Left ventricle myocardium inferior (tissue), 1 donor: ENCODE data around the gene SDK1. TPM values are rescaled to one million over a fixed set of nuclear protein-coding genes. Genes with fewer than 3 reads are reported as not detected.

Experiments
- DNase-seq: peaks from one replicate; pipeline ENCODE4 v3.0.0-alpha.2; 2020
- H3K27ac ChIP-seq: fragments of 200-600 bp; replicated peaks from 2 replicates; pipeline ENCODE4 v1.8.0; 2021
- H3K27me3 ChIP-seq: fragments of 200-600 bp; 2 replicates; pipeline ENCODE4 v1.8.0; 2021; ENCODE audit warnings: low read depth
- H3K36me3 ChIP-seq: fragments of 200-600 bp; 2 replicates; pipeline ENCODE4 v1.8.0; 2021
- H3K4me1 ChIP-seq: fragments of 200-600 bp; 2 replicates; pipeline ENCODE4 v1.8.0; 2021
- H3K4me3 ChIP-seq: fragments of 200-600 bp; 2 replicates; pipeline ENCODE4 v1.8.0; 2021; ENCODE audit warnings: mild to moderate bottlenecking, moderate library complexity
- H3K9me3 ChIP-seq: fragments of 200-600 bp; replicated peaks from 2 replicates; pipeline ENCODE4 v1.8.0; 2021
- intact Hi-C: fragments of 100-400 bp; cut with micrococcal nuclease; formaldehyde crosslinking; loops from one replicate; pipeline ENCODE4 v1.11.0; 2022
- total RNA-seq: library from RNA; stranded (reverse); fragmentation: NEBNext Ultra II Directional; extraction: Animal tissue kit (Norgen Biotek cat#: 25700); gene quantifications from one replicate; pipeline ENCODE4 v1.2.1, GENCODE V29; 2021
- TF ChIP-seq, protein P1 (sequence below): fragments of 200-600 bp; IDR thresholded peaks from 2 replicates; pipeline ENCODE4 v1.8.0; 2021; ENCODE audit warnings: antibody characterized with exemption, mild to moderate bottlenecking, borderline replicate concordance
- donor health status: DM: no; HTN: yes; CAD: no; lungs with severe emphysema.

SDK1 gene
- total RNA-seq, 1 donor from 2014 or later, result 1.3 TPM

GRCh38 chr7:3953946-3954345 is 652.9 kb downstream of the SDK1 start:
- Histone ChIP-seq H3K27ac (no peak overlapping the region), H3K4me3 (no peak overlapping the region), H3K4me1 (no peaks in the 10 kb centered on the region), H3K36me3 (no peaks in the 10 kb centered on the region), H3K27me3 (no peaks in the 10 kb centered on the region), H3K9me3 (no peaks in the 10 kb centered on the region)
- intact Hi-C loops, result no loop called here
- TF ChIP-seq, protein P1, sequence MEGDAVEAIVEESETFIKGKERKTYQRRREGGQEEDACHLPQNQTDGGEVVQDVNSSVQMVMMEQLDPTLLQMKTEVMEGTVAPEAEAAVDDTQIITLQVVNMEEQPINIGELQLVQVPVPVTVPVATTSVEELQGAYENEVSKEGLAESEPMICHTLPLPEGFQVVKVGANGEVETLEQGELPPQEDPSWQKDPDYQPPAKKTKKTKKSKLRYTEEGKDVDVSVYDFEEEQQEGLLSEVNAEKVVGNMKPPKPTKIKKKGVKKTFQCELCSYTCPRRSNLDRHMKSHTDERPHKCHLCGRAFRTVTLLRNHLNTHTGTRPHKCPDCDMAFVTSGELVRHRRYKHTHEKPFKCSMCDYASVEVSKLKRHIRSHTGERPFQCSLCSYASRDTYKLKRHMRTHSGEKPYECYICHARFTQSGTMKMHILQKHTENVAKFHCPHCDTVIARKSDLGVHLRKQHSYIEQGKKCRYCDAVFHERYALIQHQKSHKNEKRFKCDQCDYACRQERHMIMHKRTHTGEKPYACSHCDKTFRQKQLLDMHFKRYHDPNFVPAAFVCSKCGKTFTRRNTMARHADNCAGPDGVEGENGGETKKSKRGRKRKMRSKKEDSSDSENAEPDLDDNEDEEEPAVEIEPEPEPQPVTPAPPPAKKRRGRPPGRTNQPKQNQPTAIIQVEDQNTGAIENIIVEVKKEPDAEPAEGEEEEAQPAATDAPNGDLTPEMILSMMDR, result no peak
- no peak for DNase-seq

DNA sequence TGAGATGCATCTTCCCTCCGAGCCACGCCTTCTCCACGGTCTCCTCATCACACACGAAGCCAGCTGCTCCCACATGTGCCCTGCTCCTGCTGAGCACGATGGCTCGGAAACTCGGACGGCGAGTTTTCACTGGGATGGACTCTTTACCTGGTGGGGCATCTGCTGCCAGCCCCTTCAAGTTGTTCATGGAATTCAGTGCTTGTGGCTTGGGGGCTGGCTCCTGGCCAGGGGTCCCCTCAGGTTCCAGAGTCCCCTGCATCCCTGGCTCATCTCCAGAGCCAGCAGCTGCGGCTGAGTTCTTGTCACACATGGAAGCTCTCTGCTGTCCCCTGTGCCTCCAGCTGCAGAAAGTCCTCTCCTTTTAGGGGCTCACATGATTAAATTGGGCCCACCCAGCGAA is 654.0 kb downstream of the SDK1 start:
- intact Hi-C loops, result no loop called here
- Histone ChIP-seq H3K4me3 (no peak overlapping the region), H3K4me1 (no peaks in the 10 kb centered on the region), H3K27me3 (no peaks in the 10 kb centered on the region), H3K27ac (no peak overlapping the region), H3K9me3 (no peaks in the 10 kb centered on the region), H3K36me3 (no peaks in the 10 kb centered on the region)
- DNase-seq, result no peak
- TF ChIP-seq, protein P1, result no peak

GRCh38 chr7:3955751-3956696 is 655.0 kb downstream of the SDK1 start:
- Histone ChIP-seq H3K27ac (no peak overlapping the region), H3K4me1 (no peaks in the 10 kb centered on the region), H3K4me3 (no peak overlapping the region), H3K9me3 (no peaks in the 10 kb centered on the region), H3K27me3 (no peaks in the 10 kb centered on the region), H3K36me3 (no peaks in the 10 kb centered on the region)
- no peak for DNase-seq
- intact Hi-C loops, result no loop called here
- TF ChIP-seq, protein P1, result no peak

GRCh38 chr7:3956949-3957348 is 655.9 kb downstream of the SDK1 start:
- no peaks in the 10 kb centered on the region for H3K27me3 ChIP-seq
- intact Hi-C loops, result no loop called here
- DNase-seq, result no peak

GRCh38 chr7:3957472-3958108 is 656.5 kb downstream of the SDK1 start:
- Histone ChIP-seq H3K27ac (no peak overlapping the region), H3K4me3 (no peak overlapping the region), H3K27me3 (no peaks in the 10 kb centered on the region), H3K36me3 (no peaks in the 10 kb centered on the region), H3K9me3 (no peaks in the 10 kb centered on the region), H3K4me1 (no peaks in the 10 kb centered on the region)
- TF ChIP-seq, protein P1, result no peak
- DNase-seq, result no peak
- intact Hi-C loops, result no loop called here

More at GRCh38 chr7:3956949-3957348, 655.9 kb downstream of the SDK1 start:
- Histone ChIP-seq H3K27ac (no peak overlapping the region), H3K9me3 (no peaks in the 10 kb centered on the region), H3K4me3 (no peak overlapping the region), H3K4me1 (no peaks in the 10 kb centered on the region), H3K36me3 (no peaks in the 10 kb centered on the region)
- TF ChIP-seq, protein P1, result no peak
